HG03571 (cell line): ENCODE data around the gene PPP1R13B.
"Not testable (repeated sequence)": the region's sequence is repeated elsewhere in the genome, so short reads cannot be mapped to it uniquely, and the experiment has no call there.

Experiments used
- ATAC-seq: cut with Tn5 transposase; IDR thresholded peaks from one replicate; pipeline ENCODE4 v1.9.1; 2021; ENCODE audit not compliant: unreplicated experiment

Gene PPP1R13B

GRCh38 chr14:103847451-103848174 lies at the start of gene PPP1R13B:
Gene PPP1R13B (minus strand): TSS chr14:103847575. CDS start chr14:103847307, 268 bp downstream.
- ATAC-seq, result peak; percentile 77

- ATAC-seq, result no peak
Measured at GRCh38 chr14:103896578-103896977, 49.2 kb upstream of the PPP1R13B start.

GRCh38 chr14:103894723-103895059 lies 47.3 kb upstream of the PPP1R13B start:
- ATAC-seq, result no peak

GRCh38 chr14:103894034-103894722 lies 46.8 kb upstream of the PPP1R13B start:
- ATAC-seq, result no peak

GRCh38 chr14:103892247-103892646 lies 44.9 kb upstream of the PPP1R13B start:
- no peak for ATAC-seq

- ATAC-seq, result no peak
Measured at GRCh38 chr14:103891667-103892215, 44.4 kb upstream of the PPP1R13B start.

- no peak for ATAC-seq
Measured at GRCh38 chr14:103890821-103891666, 43.7 kb upstream of the PPP1R13B start.

GRCh38 chr14:103890052-103890371 lies 42.6 kb upstream of the PPP1R13B start:
- no peak for ATAC-seq

- ATAC-seq, result no peak
Measured at GRCh38 chr14:103889313-103890051, 42.1 kb upstream of the PPP1R13B start.

GRCh38 chr14:103889002-103889312 lies 41.6 kb upstream of the PPP1R13B start:
- not testable (repeated sequence) for ATAC-seq

- no peak for ATAC-seq
Measured at GRCh38 chr14:103887557-103888115, 40.3 kb upstream of the PPP1R13B start.

- no peak for ATAC-seq
Measured at GRCh38 chr14:103887170-103887501, 39.8 kb upstream of the PPP1R13B start.

GRCh38 chr14:103886304-103887169 lies 39.2 kb upstream of the PPP1R13B start:
- no peak for ATAC-seq

GRCh38 chr14:103885509-103885932 lies 38.1 kb upstream of the PPP1R13B start:
- no peak for ATAC-seq

- ATAC-seq, result no peak
Measured at GRCh38 chr14:103884854-103885253, 37.5 kb upstream of the PPP1R13B start.

- no peak for ATAC-seq
Measured at GRCh38 chr14:103883263-103883523, 35.8 kb upstream of the PPP1R13B start.

GRCh38 chr14:103882503-103883262 lies 35.3 kb upstream of the PPP1R13B start:
- ATAC-seq, result no peak

GRCh38 chr14:103881268-103882201 lies 34.2 kb upstream of the PPP1R13B start:
- ATAC-seq, result no peak
